ENCODE measurements around the gene CCR4. TPM values are rescaled to one million over a fixed set of nuclear protein-coding genes. Genes with fewer than 3 reads are reported as not detected.
A peak's percentile ranks its signal among the peaks of the same experiment; 100 is the strongest.

The CCR4 gene
- total and polyA plus RNA-seq, 9 of the 15 experiments (the other 6 are each of a cell fraction or from before 2014, with no cell fraction given), result 0.04 to 0.47 (median 0.25) TPM; not detected in 1

DNA sequence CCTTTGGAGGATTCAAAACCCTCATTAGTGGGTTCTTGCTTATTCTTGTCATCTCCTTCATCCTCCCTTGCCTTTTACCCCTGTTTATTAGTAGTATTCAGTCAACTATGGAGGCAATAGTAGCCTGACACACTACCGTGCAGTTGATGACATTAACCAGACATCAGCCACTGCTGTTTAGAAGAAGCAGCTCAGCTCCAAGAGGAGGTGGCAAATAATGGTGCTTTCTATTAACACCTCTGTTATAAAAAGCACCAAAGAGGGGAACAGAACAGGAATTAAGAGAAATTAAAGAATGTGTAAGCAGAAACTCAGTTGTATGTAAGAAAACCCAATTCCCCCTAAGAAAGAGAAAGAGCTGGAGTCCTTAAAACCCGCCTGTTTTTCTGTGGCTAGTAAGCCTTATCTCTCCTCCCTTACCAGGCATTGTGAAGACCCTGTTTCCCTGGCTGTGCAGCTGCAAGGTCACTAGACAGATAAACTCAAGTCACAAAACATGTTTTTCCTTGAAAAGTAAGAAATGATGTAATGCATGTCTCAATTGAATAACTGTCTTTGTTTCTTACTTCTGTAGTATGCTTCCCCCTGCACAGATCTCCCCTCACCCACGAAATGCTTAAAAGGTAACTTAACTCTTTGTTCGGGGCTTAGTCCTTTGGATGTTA is 21.2 kb downstream of the CCR4 start (continued):
- TF ChIP-seq ZNF407 (IDR thresholded peaks at IDR 0.05; ENCODE audit: low read depth) (no peak), NFIX (CRISPR knock-in tag; IDR thresholded peaks at IDR 0.05; ENCODE audit: low read depth) (no peak), EP400 (IDR thresholded peaks at IDR 0.05) (peak; percentile 84), NCOA4 (IDR thresholded peaks at IDR 0.05; ENCODE audit: partially characterized antibody) (no peak), EZH2 (IDR thresholded peaks at IDR 0.05; ENCODE audit: borderline replicate concordance, low read depth, low read length) (no peak), POLR3G (IDR thresholded peaks at IDR 0.05; ENCODE audit: extremely low read depth, insufficient read length, insufficient replicate concordance) (no peak), CSDE1 (IDR thresholded peaks at IDR 0.05) (no peak), ZKSCAN1 (IDR thresholded peaks at IDR 0.05; ENCODE audit: low read depth, low read length) (0 out of 2 replicates have a peak, but pooled peaks have one; percentile 20), PCBP1 (IDR thresholded peaks at IDR 0.05; ENCODE audit: low read depth, low read length, poor library complexity, severe bottlenecking) (no peak), EHMT2 (IDR thresholded peaks at IDR 0.05) (no peak), IRF2 (CRISPR knock-in tag; IDR thresholded peaks at IDR 0.05) (no peak)
- TF ChIP-seq, protein P1, sequence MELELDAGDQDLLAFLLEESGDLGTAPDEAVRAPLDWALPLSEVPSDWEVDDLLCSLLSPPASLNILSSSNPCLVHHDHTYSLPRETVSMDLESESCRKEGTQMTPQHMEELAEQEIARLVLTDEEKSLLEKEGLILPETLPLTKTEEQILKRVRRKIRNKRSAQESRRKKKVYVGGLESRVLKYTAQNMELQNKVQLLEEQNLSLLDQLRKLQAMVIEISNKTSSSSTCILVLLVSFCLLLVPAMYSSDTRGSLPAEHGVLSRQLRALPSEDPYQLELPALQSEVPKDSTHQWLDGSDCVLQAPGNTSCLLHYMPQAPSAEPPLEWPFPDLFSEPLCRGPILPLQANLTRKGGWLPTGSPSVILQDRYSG (tag; conservative IDR thresholded peaks at IDR 0.05; ENCODE audit: low read depth), result peak; percentile 47; the same call in 1 of the 2 replicates
- TF ChIP-seq, protein P2, sequence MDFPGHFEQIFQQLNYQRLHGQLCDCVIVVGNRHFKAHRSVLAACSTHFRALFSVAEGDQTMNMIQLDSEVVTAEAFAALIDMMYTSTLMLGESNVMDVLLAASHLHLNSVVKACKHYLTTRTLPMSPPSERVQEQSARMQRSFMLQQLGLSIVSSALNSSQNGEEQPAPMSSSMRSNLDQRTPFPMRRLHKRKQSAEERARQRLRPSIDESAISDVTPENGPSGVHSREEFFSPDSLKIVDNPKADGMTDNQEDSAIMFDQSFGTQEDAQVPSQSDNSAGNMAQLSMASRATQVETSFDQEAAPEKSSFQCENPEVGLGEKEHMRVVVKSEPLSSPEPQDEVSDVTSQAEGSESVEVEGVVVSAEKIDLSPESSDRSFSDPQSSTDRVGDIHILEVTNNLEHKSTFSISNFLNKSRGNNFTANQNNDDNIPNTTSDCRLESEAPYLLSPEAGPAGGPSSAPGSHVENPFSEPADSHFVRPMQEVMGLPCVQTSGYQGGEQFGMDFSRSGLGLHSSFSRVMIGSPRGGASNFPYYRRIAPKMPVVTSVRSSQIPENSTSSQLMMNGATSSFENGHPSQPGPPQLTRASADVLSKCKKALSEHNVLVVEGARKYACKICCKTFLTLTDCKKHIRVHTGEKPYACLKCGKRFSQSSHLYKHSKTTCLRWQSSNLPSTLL (IDR thresholded peaks at IDR 0.05), result no peak

Measured in K562 (cell line).